ENCODE data around the gene LIPC. TPM values are rescaled to one million over a fixed set of nuclear protein-coding genes. Genes with fewer than 3 reads are reported as not detected.

Gene LIPC
- total RNA-seq, result 0.17 TPM in 1 of 2 replicates, not detected in the other

DNA sequence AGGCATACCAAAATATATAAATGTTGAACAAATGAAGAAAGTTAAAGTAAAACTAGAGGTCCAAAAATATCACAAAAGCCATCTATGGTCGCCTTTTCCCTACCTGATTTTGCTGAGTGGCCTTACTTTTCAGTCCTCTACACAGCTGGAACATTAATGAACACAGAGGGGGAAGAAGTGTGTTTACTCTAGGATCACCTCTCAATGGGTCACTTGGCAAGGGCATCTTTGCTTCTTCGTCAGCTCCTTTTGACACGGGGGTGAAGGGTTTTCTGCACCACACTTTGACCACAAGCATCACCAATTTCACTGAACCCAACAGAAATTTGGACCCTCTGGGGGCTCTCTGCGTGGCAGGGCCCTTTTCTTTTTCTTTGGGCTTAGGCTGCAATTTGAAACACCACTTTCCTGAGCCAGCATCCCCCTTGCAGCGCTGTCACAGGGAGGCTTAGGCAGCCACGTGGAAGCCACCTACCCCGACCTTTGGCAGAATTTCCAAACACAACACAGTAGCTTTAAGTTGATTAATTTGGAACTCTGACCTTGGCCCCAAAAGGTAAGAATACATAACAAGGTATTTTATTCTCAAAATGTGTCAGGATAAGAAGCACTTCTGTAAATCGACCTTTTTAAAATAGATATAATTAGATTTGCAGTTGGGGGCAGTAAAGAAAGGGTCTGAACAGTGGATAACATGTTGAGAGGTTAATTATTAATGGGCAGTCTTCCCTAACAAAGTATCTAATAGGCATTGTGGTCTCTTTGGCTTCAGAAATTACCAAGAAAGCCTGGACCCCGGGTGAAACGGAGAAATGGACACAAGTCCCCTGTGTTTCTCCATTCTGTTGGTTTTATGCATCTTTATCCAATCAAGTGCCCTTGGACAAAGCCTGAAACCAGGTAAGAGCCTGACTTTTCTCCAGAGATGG is at the start of gene LIPC:
Gene LIPC, plus strand, starts transcription at position 771 of the 929 bp plus-strand sequence. Its CDS starts 42 bp downstream, at position 813.

